WTC11 (cell line): ENCODE results near the gene IZUMO4.

ENCODE experiments used
- CREM ChIP-seq: sonication (generic); formaldehyde crosslinking; IDR thresholded peaks from 2 replicates; pipeline ENCODE4 v1.8.1; 2022; ENCODE audit warnings: mild to moderate bottlenecking, missing genetic modification reagents, moderate library complexity
- ESRRA ChIP-seq: sonication (generic); formaldehyde crosslinking; IDR thresholded peaks from 2 replicates; pipeline ENCODE4 v1.8.1; 2022; ENCODE audit warnings: mild to moderate bottlenecking, missing genetic modification reagents, borderline replicate concordance
- NR2C2 ChIP-seq: sonication (generic); formaldehyde crosslinking; IDR thresholded peaks from 2 replicates; pipeline ENCODE4 v1.8.0; 2022; ENCODE audit warnings: mild to moderate bottlenecking, missing genetic modification reagents
- TEAD4 ChIP-seq: sonication (generic); formaldehyde crosslinking; IDR thresholded peaks from 2 replicates; pipeline ENCODE4 v1.8.0; 2022; ENCODE audit warnings: mild to moderate bottlenecking, missing genetic modification reagents
- ZNF263 ChIP-seq: sonication (generic); formaldehyde crosslinking; IDR thresholded peaks from 2 replicates; pipeline ENCODE4 v1.8.1; 2022; ENCODE audit warnings: low read depth, mild to moderate bottlenecking, moderate library complexity, missing genetic modification reagents
- ZSCAN18 ChIP-seq: fragments of 250-450 bp; sonication (Bioruptor Pico); IDR thresholded peaks from 2 replicates; pipeline ENCODE4 v2.1.2; 2022; ENCODE audit warnings: mild to moderate bottlenecking, moderate library complexity

GRCh38 chr19:2129486-2129885 is 32.8 kb downstream of the IZUMO4 start:
- TF ChIP-seq ESRRA (CRISPR knock-in tag) (no peak), NR2C2 (CRISPR knock-in tag) (no peak), ZNF263 (CRISPR knock-in tag) (no peak), CREM (no peak), ZSCAN18 (CRISPR knock-in tag) (no peak), TEAD4 (CRISPR knock-in tag) (no peak)
